Measurements from ENCODE around the gene MIXL1.
"Not testable (repeated sequence)": the region's sequence is repeated elsewhere in the genome, so short reads cannot be mapped to it uniquely, and the experiment has no call there.

MIXL1 gene

DNA sequence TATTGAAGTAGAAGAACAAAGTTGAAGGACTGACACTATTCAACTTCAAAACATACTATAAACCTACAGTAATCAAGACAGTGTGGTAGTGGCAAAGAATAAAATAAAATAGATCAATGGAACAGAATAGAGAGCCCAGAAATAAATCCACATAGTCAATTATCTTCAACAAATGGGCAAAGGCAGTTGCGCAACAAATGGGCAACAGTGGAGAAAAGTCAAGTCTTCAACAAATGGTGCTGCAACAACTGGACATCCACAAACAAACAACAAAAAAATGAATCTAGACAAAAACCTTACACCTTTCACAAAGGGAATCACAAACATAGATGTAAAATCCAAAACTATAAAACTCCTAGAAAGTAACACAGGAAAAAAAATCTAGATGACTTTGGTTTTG lies 38.4 kb downstream of the MIXL1 start:
- TF ChIP-seq, protein P1, sequence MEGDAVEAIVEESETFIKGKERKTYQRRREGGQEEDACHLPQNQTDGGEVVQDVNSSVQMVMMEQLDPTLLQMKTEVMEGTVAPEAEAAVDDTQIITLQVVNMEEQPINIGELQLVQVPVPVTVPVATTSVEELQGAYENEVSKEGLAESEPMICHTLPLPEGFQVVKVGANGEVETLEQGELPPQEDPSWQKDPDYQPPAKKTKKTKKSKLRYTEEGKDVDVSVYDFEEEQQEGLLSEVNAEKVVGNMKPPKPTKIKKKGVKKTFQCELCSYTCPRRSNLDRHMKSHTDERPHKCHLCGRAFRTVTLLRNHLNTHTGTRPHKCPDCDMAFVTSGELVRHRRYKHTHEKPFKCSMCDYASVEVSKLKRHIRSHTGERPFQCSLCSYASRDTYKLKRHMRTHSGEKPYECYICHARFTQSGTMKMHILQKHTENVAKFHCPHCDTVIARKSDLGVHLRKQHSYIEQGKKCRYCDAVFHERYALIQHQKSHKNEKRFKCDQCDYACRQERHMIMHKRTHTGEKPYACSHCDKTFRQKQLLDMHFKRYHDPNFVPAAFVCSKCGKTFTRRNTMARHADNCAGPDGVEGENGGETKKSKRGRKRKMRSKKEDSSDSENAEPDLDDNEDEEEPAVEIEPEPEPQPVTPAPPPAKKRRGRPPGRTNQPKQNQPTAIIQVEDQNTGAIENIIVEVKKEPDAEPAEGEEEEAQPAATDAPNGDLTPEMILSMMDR (IDR thresholded peaks at IDR 0.05; ENCODE audit: low read depth, low read length) = no peak
- TF ChIP-seq EZH2phosphoT487 (IDR thresholded peaks at IDR 0.05; ENCODE audit: low read depth) = no peak
- peaks cover 37% of the 10 kb centered on the region for H3K36me3 ChIP-seq (replicated peaks; ENCODE audit: low read depth, low read length)
- no peak overlapping the region for H2AFZ ChIP-seq (ENCODE audit: low read depth, low read length)
- no peaks in the 10 kb centered on the region for H3K27me3 ChIP-seq (ENCODE audit: low read depth, low read length)
- no peaks in the 10 kb centered on the region for H4K20me1 ChIP-seq (ENCODE audit: insufficient read depth, low read length)
- no peaks in the 10 kb centered on the region for H3K4me1 ChIP-seq (ENCODE audit: low read length)
- H3K4me3 ChIP-seq (ENCODE audit: low read length) = no peak overlapping the region
- no peaks in the 10 kb centered on the region for H3K79me2 ChIP-seq (ENCODE audit: low read length)
- H3K4me2 ChIP-seq (ENCODE audit: low read length) = no peak overlapping the region
- no peak overlapping the region for H3K27ac ChIP-seq (ENCODE audit: low read length)
- peaks cover 4% of the 10 kb centered on the region for H3K9me3 ChIP-seq (ENCODE audit: insufficient read depth, low read length)
- H3K9ac ChIP-seq (ENCODE audit: low read length) = no peak overlapping the region

DNA sequence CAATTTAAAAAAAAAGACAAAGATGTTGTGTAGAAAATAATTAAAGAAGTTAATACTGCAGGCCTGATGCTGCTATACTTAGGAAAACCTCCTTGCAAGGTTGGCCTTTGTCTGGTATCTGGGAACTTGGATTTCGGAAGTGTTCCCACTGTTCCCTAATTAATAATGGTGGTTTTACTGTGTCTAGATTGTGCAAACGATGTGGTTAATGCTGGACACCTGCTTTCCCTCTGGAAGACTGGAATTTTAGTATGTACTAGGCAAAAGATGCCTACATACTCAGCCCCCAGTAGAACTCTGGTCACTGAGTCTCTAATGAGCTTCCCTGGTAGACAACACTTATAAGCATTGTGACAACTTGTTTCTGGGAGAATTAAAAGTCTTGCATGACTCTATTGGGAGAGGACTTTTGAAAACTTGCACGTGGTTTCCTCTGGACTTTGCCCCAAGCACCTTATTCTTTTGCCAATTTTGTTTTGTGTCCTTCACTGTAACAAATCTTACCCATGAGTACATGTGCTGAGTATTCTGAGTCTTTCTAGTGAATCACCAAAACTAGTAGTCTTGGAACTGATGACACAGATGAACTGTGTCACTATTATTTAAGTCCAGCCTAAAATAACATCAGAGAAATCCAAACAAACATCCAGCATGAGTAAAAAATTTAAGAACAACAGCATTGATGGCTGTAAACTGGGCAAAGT lies 45.1 kb downstream of the MIXL1 start:
- H3K9me3 ChIP-seq (ENCODE audit: insufficient read depth, low read length) = no peaks in the 10 kb centered on the region
- H3K36me3 ChIP-seq (replicated peaks; ENCODE audit: low read depth, low read length) = peaks cover 19% of the 10 kb centered on the region
- no peak overlapping the region for H3K27ac ChIP-seq (ENCODE audit: low read length)
- no peaks in the 10 kb centered on the region for H3K4me1 ChIP-seq (ENCODE audit: low read length)
- H2AFZ ChIP-seq (ENCODE audit: low read depth, low read length) = no peak overlapping the region
- no peak overlapping the region for H3K4me2 ChIP-seq (ENCODE audit: low read length)
- H3K4me3 ChIP-seq (ENCODE audit: low read length) = no peak overlapping the region
- no peaks in the 10 kb centered on the region for H4K20me1 ChIP-seq (ENCODE audit: insufficient read depth, low read length)
- no peak overlapping the region for H3K9ac ChIP-seq (ENCODE audit: low read length)
- H3K79me2 ChIP-seq (ENCODE audit: low read length) = no peaks in the 10 kb centered on the region
- no peaks in the 10 kb centered on the region for H3K27me3 ChIP-seq (ENCODE audit: low read depth, low read length)
- TF ChIP-seq EZH2phosphoT487 (IDR thresholded peaks at IDR 0.05; ENCODE audit: low read depth) = no peak
- TF ChIP-seq, protein P1 (IDR thresholded peaks at IDR 0.05; ENCODE audit: low read depth, low read length) = no peak

DNA sequence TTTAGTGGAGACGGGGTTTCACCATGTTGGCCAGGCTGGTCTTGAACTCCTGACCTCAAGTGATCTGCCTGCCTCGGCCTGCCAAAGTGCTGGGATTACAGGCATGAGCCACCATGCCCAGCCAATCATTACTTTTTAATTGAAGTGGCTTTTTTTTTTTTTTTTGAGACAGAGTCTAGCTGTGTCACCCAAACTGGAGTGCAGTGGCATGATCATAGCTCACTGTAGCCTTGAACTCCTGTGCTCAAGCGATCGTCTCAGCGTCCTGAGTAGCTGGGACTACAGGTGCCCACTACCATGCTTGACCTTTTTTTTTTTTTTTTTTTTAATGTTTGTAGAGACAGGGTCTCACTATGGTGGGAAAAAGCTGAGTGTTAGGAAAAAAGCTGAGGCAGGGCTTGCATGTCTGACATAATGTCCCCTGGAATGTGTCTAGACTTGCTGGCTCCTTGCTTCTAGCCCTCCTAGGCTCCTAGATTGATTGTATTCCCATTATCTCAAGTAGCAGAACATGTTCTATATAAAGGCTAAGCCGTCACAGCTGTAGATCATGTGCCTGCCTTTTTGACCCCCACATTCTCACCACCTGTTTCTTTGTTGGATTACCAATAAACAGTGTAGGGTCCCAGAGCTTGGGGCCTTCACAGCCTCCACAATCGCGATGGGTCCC lies 48.9 kb downstream of the MIXL1 start:
- H3K36me3 ChIP-seq (replicated peaks; ENCODE audit: low read depth, low read length) = peaks cover 35% of the 10 kb centered on the region
- not testable (repeated sequence) for H3K4me2 ChIP-seq (ENCODE audit: low read length); H3K4me1 ChIP-seq (ENCODE audit: low read length); H3K9ac ChIP-seq (ENCODE audit: low read length); H3K79me2 ChIP-seq (ENCODE audit: low read length); H4K20me1 ChIP-seq (ENCODE audit: insufficient read depth, low read length); H3K9me3 ChIP-seq (ENCODE audit: insufficient read depth, low read length); H2AFZ ChIP-seq (ENCODE audit: low read depth, low read length); H3K27ac ChIP-seq (ENCODE audit: low read length); H3K27me3 ChIP-seq (ENCODE audit: low read depth, low read length); H3K4me3 ChIP-seq (ENCODE audit: low read length)

DNA sequence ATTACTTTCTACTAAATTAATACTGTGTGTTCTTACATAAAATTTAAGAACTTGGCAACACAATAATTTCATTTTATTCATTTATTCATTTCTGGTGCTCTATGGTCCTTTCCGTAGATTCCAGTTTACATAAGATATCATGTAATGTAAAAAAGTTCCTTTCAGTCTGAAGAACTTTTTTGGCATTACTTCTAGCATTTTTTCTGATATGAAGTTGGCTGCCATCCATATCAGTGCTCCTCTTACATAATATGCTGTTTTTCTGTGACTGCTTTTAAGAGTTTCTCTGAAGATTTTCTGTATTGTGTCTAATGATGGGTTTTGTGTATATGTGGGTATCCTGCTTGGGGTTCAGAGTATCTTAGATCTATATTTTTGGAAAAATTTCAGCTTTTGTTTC lies 50.7 kb downstream of the MIXL1 start:
- Histone ChIP-seq H3K27me3 (ENCODE audit: low read depth, low read length) (no peaks in the 10 kb centered on the region), H3K27ac (ENCODE audit: low read length) (no peak overlapping the region), H3K36me3 (replicated peaks; ENCODE audit: low read depth, low read length) (peaks cover 26% of the 10 kb centered on the region), H3K9me3 (ENCODE audit: insufficient read depth, low read length) (no peaks in the 10 kb centered on the region), H3K4me1 (ENCODE audit: low read length) (no peaks in the 10 kb centered on the region), H4K20me1 (ENCODE audit: insufficient read depth, low read length) (no peaks in the 10 kb centered on the region), H3K4me3 (ENCODE audit: low read length) (no peak overlapping the region), H2AFZ (ENCODE audit: low read depth, low read length) (no peak overlapping the region), H3K4me2 (ENCODE audit: low read length) (no peak overlapping the region), H3K9ac (ENCODE audit: low read length) (no peak overlapping the region), H3K79me2 (ENCODE audit: low read length) (no peaks in the 10 kb centered on the region)
- TF ChIP-seq EZH2phosphoT487 (IDR thresholded peaks at IDR 0.05; ENCODE audit: low read depth) = no peak
- TF ChIP-seq, protein P1 (IDR thresholded peaks at IDR 0.05; ENCODE audit: low read depth, low read length) = no peak
